GM18502 (cell line): ENCODE measurements around the gene MRPL32.
A peak's percentile ranks its signal among the peaks of the same experiment; 100 is the strongest.
"Not testable (repeated sequence)": the region's sequence is repeated elsewhere in the genome, so short reads cannot be mapped to it uniquely, and the experiment has no call there.

Source experiments
- ATAC-seq: cut with Tn5 transposase; IDR thresholded peaks from one replicate; pipeline ENCODE4 v1.9.1; 2021; ENCODE audit warnings: mild to moderate bottlenecking; ENCODE audit not compliant: unreplicated experiment, poor library complexity

The MRPL32 gene

DNA sequence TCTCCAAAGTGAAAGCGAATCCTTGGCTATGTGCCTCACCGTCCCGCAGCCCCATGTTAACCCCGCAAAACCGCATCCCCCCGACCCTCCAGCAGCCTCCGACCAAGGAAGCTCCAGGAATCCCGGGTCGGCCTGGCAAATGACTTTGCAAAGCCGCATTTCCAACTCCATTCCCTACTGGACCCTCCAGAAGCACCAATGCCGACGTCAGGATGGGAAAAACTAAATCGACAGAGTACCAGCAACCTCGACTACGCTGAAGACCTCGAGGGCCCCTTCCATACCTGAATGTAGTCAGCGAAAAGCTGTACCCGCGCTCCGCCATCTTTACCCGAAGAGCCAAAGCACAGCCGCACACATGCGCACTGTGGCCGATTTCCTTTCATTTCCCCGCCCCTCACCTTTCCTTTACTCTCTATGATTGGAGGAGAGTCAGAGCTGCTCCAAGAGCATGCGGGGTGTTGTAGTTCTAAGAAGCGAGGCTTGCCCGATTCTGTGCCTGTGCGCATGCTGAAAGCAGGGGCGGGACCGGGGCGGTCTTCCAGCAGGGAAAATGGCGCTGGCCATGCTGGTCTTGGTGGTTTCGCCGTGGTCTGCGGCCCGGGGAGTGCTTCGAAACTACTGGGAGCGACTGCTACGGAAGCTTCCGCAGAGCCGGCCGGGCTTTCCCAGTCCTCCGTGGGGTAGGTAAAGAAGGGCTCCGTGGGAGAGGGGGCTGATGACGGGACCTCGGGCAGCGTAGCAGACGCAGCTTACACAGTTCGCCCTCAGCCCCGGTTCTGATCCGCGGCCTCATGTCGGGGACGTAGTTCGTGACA is at the start of gene MRPL32, which contains the start of gene PSMA2:
Gene MRPL32, plus strand, starts transcription at position 543 of the 818 bp plus-strand sequence. Its CDS starts 11 bp downstream, at position 554.
Gene PSMA2, minus strand, starts transcription at position 341 of the 818 bp plus-strand sequence. Its CDS starts 16 bp downstream, at position 325.
- peak; percentile 100 for ATAC-seq

DNA sequence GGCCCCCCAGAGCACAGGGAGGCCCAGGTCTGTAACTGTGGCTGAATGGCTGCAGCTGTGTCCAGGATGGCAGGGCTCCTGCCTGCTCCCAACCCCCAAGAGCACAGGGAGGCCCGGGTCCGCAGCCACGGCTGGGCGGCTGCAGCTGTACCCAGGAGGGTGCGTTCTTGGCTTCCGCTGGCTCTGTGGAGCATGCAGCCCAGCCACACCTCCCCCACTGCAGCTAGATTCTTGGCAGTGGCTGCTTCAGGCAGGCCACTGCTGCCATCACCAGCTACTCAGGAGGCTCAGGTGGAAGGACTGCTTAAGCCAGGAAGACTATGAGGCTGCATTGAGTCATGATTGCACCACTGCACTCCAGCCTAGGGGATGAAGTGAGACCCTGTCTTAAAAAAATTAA is 48.2 kb upstream of the MRPL32 start:
- peak; percentile 52 for ATAC-seq

DNA sequence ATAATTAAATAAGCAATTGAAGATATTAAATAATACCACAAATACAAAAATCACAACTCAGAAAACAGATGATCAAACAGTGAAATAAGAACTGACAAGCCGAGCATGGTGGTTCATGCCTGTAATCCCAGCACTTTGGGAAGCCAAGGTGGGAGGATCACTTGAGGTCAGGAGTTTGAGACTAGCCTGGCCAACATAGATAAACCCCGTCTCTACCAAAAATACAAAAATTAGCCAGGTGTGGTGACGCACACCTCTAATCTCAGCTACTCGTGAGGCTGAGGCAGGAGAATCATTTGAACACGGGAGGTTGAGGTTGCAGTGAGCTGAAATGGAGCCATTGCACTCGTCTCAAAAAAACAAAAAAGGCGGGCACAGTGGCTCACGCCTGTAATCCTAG is 47.0 kb upstream of the MRPL32 start:
- not testable (repeated sequence) for ATAC-seq

DNA sequence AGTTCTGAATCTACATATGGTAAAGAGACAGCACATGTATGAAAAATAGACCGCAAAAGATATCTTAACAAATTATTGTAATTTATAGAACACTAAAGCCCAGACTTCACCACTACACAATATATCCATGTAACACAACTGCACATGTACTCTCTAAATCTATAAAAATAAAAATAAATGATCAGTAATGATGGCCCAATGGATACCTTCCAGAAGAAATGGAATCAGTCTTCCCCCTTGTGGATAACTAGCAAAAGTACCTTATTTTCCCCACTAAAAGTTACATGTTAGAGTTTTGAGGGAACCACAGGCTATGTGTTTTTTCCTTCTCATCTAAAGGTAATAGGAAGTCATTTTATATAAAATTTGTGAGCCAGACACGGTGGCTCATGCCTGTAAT is 46.0 kb upstream of the MRPL32 start:
- no peak for ATAC-seq

DNA sequence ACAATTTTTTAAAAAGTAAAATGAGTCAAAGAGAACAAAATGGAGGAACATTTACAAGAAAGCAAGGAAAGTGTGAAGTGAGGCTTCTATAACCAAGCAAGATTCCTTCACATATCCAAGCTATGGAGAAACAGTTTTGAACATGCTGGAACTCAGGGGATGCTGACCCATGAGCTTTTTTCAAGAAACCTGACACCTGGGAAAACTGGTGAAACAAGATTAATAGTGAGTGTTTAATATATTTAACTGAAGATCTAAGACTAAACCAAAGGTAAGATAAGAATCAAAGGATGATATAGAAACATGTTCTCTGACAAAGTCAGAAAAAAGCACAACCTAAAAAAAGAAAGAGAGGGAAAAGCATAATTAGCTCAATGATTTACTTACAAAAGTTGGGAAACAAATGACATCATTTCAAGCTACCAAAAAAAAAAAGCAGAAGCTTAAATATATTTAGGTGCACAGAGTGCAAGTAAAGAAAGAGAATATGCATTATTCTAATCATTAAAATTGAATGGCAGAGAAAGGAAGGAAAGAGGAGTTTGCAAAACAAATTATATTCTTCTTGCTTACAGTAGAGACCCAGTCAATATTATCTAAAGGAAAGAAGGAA is 45.2 kb upstream of the MRPL32 start:
- ATAC-seq = no peak

DNA sequence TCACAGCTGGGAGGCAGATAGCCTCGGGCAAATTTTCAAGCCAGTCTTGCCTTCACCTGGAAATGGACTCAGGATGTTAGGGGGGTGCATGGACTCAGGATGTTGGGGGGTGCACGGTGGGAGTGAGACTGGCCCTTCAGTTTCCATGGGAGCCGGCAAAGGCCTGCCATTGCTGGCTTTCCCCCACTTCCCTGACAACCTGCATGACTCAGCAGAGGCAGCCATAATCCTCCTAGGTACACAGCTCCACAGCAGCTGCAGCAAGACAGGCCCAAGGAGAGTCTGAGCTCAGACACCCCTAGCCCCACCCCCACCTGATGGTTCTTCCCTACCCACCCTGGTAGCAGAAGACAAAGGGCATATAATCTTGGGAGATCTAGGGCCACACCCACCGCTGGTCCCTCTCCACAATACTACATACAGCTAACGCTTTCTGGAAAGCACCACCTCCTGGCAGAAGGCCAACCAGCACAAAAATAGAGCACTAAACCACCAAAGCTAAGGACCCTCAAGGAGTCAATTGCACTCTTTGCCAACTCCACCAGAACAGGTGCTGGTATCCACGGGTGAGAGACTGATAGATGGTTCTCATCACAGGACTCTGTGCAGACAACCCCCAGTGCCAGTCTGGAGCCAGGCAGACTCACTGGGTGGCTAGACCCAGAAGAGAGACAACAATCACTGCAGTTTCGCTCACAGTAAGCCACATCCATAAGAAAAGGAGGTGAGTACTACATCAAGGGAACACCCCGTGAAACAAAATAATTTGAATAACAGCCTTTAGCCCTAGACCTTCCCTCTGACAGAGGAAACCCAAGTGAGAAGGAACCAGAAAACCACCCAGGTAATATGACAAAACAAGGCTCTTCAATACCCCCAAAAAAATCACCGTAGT is 38.6 kb upstream of the MRPL32 start:
- no peak for ATAC-seq

DNA sequence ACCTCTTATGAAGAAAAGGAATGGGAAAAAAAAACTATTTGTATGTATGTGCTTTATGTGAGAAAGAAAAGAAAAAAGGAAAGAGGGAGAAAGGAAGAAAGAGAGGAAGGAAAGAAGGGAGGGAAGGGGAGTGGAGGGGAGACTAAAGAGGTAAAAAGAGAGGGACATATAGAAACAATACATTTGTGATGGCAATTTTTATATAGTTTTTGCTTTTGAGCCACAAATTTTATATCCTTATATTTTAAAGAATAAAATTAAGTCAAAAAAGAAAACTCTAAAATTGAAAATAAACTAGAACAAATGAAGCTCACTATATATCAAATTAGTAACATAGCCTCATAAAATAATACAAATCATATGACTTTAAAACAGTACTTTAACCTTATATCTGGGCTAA is 31.3 kb upstream of the MRPL32 start:
- no peak for ATAC-seq

DNA sequence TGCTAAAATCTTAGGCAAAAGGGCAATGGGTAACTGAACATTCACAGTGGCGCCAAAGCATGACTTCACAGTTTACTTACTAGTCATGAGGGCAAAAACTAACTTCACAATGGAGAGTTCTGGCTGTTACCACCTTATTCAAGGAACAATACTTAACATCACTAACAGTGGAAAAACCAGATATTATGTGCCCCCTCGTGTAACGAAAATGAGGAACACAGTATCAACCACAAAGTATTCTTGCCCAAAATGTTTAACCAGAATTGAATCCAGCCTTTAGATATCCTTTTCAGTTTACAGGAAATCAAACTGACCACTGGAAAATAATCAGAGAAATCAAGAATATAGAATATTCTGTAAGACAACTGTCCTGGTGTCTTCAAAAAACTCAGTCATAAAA is 29.8 kb upstream of the MRPL32 start:
- no peak for ATAC-seq

DNA sequence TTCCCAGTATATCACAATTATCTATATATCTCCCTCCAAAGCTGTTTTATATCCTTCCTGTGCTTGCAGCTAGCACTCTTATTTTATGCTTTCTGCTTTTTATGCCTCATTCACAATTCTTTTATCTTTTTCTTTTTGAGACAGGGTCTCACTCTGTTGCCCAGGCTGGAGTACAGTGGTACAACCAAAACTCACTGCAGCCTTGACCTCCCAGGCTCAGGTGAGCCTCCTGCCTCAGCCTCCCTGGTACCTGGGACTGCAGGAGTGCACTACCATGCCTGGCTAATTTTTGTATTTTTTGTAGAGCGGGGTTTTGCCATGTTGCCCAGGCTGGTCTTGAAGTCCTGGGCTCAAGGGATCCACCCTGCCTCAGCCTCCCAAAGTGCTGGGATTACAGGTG is 26.0 kb upstream of the MRPL32 start:
- ATAC-seq = no peak

DNA sequence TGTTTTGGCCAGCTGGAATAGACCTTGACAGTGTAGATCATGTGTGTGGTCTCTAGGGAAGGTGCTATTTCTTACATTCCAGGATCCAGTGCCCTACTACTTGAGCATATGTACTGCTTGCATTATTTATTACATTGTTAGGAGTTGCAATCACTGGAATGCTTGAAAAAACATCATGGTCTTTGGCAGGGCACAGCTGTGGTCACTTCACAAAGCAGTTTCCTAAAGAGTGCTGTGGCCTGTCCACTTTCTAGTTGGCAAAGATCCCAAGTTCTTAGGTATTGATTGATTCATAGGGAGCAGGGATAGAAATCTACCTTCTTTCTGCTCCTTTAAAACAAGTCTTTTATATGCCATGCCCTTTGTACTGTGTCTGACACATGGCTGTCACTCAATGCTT is 24.9 kb upstream of the MRPL32 start:
- ATAC-seq = no peak

DNA sequence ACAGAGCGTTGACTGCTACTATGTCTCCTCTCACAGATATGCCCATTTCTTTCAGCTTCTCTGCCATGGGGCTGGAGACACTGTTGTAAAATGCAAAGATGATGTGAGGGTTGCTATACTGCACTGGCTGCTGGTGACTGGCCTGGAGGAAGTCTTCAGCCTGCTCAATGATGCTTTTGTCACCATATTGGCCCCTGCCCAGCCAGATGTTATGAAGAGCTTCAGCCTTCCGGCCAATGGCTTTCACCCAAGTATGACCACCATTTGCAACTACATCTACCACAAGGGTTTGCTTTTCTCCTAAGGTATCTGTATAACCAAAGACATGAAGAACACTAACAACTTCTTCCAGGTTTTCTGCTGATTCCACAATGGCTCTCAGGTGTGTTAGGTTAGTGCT is 21.9 kb upstream of the MRPL32 start:
- no peak for ATAC-seq

DNA sequence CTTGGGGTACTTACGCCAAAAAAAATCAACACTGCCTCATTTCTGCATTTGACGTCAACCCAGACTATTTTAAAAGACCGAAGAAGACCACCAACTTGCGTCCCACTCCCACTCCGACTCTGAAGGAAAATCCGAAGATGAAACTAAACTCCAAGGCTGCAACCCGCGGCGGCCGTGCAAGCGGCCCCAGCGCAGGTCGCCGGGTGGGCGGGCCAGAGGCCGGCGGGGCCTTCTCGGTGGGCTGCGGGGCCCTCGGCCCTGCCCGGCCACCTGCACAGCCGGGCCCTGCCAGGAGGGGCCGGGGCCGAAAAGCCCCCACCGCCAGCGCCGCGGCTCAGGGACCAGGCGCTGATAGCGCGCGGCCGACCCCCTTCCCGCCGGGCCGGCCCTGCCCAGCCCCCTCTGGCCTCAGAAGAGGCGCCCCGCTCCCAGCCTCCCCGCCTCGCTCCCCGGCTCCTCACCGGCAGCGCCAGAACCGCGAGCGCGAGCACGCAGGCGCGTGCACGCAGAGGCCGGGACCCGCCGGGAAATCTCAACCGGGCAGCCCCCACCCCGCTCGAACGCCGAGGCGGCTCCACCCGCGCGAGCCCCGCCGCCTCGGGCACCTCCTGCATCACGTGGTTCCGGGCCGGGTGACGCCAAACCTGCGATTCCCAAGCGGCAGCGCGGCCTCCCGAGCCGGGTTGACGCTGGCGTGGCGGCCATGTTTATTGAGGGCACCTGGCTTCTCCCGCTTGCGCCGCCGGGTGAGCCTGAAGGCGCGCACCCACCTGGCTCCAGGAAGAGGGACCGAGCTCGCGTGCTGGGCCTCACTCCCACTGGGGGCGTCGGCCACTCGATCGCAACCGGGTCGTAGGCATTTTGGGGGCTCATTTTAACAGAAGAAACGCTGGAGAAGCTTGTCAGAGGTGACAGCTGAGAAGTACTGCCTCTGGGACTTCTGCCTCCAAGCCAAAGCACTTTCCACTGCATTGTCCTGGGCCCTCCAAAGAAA is 20.4 kb upstream of the MRPL32 start, which contains the start of gene C7orf25:
Gene C7orf25, minus strand, starts transcription at position 617 of the 994 bp plus-strand sequence. CDS start 1,170 bp downstream, outside the sequence.
- peak; percentile 89 for ATAC-seq

DNA sequence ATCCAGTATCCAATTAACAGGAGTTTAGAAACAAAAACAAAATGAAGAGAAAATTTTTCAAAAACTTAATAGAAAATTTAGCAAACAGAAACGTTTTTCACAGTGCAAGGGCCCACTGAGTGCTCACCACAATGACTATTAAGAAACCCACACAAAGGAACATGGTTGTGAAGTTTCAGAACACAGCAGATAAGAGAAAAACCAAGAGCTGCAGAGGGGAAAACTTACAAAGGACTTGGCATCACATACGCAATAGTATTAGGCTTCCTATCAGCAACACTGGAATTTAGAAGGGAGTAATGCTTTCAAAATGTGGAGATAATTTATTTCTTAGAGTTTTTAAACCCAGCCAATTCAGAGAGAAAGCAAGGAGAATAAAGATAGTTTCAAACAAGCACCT is 18.6 kb upstream of the MRPL32 start:
- no peak for ATAC-seq

DNA sequence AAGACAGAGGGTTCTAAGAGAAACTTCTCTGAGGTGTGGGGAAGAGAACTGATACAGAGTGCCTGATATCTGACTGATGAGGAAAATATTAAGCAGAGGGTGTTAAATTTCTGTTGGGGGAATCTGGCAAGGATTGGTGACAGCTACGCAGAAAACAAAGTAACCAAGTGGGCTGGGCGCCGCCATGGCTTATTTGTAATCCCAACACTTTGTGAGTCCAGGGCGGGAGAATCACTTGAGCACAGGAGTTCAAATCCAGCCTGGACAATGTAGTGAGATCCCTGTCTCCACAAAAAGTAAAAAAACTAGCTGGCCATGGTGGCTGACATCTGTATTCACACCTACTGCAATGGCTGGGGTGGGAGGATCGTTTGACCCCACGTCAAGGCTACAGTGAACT is 18.2 kb upstream of the MRPL32 start:
- no peak for ATAC-seq

DNA sequence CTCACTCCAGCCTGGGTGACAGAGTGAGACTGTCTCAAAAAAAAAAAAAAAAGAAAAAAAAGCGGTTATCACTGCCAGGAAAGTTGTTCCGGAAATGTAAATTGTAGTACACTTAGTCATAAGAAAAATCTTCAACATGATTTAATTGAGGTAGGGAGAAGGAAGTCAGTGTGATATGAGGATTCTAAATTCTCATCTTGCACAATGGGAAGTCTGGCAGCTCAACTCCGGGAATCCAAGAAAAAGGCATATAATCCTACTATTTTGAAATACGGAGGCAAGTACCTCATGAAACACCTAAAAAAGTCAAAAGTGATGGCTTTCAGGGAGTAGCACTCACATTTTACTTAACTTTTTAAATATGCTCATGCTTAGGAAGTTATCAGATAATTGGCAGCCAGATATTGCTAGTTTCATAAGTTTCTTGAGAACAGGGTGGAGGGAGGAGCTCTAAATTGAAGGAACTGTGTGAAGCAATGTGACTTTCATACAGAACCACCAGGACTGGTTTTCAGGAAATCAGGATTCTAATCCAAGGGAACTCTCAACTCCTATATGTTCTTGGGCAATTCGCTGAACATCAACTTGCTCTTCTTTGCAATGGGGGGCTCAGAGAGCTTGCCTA is 17.6 kb upstream of the MRPL32 start:
- no peak for ATAC-seq

DNA sequence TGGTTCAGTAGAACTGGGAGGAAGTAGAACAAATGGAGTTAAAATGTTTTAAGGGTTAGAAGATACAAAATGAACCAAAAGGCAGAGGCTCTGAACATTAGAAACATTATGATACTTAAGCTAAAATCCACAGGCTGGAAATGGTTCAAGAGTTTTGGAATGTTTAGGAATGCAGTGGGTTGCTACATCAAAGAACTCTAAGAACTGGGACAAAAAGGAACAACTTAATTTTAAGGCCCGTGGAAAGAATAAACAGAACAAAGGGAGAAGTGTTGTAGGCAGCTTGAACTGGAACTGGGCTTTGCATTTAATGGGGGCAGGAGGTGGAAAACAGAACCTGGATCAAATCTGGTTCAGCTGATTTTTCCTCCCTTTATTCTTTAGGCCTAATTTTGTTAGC is 16.8 kb upstream of the MRPL32 start:
- no peak for ATAC-seq

DNA sequence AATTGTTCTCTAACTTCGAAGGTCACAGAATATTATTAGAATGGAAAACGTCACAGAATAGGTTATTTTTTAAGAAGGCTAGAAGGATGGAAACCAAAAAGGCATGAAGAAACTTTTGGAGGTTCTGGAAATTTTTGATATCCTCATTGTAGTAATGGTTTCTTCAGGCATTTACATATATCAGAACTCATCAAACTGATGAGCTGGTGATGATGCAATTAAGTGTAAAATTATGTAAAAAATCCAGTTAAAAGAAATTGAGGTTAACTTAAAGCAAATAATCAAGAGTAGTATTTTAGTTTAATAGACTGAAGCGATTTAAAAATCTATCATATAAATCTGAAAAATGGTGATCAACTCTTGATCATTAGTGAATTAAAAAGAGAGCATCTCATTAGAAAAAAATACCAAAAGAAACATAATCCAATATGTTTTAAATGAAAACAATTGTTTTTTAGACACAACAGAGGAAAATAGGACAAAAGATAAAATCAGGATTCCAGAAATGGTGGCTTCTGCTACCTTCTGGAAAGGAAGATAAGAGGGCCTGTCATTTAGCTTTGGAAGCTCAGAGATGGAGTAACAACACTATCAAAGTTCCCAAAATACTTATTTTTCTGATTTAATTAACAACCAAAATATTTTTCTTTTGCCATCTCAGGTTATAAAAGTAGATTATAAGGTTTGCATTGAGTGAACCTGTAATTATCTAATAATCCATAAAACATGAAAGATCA is 10.0 kb upstream of the MRPL32 start:
- ATAC-seq = no peak

DNA sequence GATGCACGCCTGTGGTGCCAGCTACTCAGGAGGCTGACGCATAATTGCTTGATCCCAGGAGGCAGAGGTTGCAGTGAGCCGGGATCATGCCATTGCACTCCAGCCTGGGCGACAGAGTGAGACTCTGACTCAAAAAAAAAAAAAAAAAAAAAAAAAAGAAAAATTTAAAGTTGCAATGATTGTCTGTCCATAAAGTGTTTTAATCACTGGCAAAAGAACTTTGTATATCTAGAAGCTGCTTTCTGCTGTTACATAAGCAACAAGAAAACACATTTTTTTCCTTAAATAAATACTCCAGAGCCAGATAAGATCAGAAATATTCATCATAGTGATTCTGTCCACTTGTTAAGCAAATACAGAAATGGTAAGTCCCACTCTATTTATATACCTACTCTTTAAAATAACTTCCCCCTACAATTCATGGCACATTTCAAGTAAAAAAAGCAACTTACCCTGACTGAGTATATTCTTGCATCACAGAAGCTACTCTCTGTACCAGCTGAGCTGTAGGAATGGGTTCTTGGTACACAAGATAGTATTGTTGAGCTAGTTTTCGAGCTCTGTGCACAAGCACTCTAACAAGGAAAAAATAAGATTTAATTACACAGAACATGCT is 7.8 kb upstream of the MRPL32 start:
- no peak for ATAC-seq
